Epithelial cell of proximal tubule (primary cell): Measurements from ENCODE around the gene CDKN1B. TPM values are rescaled to one million over a fixed set of nuclear protein-coding genes. Genes with fewer than 3 reads are reported as not detected.
"Not testable (repeated sequence)": the region's sequence is repeated elsewhere in the genome, so short reads cannot be mapped to it uniquely, and the experiment has no call there.

Experiments used
- DNase-seq: peaks from one replicate; pipeline ENCODE4 v3.0.0-alpha.2; 2011; ENCODE audit warnings: low read depth
- H3K4me3 ChIP-seq: 2 replicates; pipeline ENCODE4 v1.5.1; 2011; ENCODE audit warnings: low read depth, mild to moderate bottlenecking, low read length
- total RNA-seq: library from RNA; depleted of rRNA; stranded (reverse); fragments of >200 nt; gene quantifications from 2 replicates; pipeline ENCODE4 v1.2.3, GENCODE V29; 2015
- TF ChIP-seq, protein P1 (sequence below): conservative IDR thresholded peaks from 2 replicates; pipeline ENCODE4 v1.5.1; 2012; ENCODE audit warnings: low read depth, mild to moderate bottlenecking, low read length

CDKN1B gene
- total RNA-seq, 1 donor from 2014 or later, result 14.3 TPM

DNA sequence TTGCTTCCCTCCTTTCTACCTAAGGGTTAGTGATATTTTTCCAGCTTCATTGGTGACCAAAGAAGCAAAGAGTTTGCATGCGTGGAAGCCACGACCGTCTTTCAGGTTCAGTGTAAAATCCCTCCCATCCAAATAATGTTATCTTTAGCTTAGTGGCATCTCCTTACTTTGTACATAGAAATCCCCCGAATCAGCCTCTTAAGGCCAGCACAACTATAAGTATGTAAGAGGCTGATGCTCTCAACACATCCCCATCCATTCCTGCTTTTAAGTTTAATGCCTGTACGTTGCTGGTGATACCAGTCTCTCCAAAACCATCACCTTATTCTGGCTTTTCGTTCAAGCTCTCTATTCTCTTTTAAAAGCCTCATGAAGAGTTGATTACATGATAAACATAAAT, 14.6 kb downstream of the CDKN1B start:
- TF ChIP-seq, protein P1, sequence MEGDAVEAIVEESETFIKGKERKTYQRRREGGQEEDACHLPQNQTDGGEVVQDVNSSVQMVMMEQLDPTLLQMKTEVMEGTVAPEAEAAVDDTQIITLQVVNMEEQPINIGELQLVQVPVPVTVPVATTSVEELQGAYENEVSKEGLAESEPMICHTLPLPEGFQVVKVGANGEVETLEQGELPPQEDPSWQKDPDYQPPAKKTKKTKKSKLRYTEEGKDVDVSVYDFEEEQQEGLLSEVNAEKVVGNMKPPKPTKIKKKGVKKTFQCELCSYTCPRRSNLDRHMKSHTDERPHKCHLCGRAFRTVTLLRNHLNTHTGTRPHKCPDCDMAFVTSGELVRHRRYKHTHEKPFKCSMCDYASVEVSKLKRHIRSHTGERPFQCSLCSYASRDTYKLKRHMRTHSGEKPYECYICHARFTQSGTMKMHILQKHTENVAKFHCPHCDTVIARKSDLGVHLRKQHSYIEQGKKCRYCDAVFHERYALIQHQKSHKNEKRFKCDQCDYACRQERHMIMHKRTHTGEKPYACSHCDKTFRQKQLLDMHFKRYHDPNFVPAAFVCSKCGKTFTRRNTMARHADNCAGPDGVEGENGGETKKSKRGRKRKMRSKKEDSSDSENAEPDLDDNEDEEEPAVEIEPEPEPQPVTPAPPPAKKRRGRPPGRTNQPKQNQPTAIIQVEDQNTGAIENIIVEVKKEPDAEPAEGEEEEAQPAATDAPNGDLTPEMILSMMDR, result no peak
- DNase-seq, result no peak
- H3K4me3 ChIP-seq, result no peak overlapping the region

DNA sequence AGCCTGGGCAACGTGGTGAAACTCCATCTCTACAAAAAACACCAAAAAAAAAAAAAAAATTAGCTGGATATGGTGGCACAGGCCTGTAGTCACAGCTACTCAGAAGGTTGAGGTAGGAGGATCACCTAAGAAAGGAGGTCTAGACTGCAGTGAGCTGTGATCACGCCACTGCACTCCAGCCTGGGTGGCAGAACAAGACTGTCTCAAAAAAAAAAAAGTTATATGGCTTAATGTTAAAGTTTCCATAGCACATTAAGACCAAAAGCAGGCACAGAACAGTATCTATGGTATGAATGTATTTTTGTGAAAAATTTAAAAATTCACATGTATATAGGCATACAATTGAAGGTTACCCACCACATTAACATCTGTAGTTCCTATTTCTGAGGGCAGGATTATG, 15.9 kb downstream of the CDKN1B start:
- no peak overlapping the region for H3K4me3 ChIP-seq
- TF ChIP-seq, protein P1, result no peak
- DNase-seq, result no peak

DNA sequence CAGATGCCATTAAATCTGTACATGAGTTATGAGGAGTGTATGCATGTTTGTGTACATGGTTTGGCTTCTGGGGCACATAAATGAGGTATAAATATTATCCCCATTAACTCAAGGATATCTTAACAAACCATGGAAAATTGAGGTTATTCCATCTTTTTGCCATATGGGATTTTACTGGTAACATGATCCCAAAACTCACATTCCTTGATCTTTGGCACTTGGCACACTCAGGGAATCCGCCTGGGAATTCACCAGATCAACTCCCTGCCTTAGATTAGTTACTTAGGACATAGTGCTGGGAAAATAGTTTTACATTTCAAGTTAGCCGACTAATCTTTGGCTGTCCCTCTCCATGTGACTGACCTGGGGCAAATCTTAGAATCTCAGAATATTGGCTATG, 16.9 kb downstream of the CDKN1B start:
- no peak for DNase-seq
- H3K4me3 ChIP-seq, result no peak overlapping the region
- TF ChIP-seq, protein P1, result no peak

DNA sequence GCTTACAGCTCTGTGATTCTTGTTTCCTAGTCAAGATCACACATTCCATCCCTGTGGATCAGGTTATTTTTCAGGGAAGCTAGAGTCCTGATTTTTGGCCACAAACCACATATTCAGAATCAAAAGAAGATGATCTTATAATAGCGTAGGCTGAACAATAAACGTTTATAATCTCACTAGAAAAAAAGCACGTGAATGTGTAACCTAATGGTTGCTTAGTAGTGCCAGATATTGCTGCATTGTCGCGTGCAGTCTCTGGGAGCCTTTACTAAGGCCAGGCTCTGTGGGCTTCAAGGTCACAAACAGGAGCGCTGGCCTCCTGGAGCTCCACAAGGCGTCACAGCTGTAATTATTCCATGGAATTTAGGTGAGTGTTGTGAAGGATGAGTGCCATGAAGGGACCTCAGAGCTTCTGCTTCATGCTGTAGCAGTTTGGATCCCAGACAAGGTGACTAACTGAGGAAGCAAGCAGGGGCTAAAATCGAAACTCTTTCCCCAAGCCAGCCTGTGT, 17.4 kb downstream of the CDKN1B start:
- TF ChIP-seq, protein P1, result no peak
- no peak overlapping the region for H3K4me3 ChIP-seq
- DNase-seq, result no peak

DNA sequence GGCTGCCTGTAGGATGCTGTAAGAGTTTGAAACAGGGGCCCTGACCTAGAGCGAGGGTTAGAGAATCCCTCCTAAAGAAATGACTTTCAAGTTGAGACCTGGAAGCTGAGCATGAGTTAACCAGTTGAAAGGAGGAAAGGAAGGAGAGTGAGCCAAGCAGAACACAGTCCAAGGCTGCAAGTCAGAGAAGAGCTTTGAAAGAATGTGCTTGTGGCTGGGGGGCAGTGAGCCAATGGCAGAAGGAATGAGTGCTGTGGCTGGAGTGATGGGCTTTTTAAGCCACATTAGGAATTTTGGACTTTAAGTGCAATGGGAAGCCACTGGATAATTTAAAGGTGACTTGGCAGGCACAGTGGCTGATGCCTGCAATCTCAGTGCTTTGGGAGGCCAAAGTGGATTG, 18.1 kb downstream of the CDKN1B start:
- TF ChIP-seq, protein P1, result no peak
- DNase-seq, result no peak
- H3K4me3 ChIP-seq, result no peak overlapping the region

DNA sequence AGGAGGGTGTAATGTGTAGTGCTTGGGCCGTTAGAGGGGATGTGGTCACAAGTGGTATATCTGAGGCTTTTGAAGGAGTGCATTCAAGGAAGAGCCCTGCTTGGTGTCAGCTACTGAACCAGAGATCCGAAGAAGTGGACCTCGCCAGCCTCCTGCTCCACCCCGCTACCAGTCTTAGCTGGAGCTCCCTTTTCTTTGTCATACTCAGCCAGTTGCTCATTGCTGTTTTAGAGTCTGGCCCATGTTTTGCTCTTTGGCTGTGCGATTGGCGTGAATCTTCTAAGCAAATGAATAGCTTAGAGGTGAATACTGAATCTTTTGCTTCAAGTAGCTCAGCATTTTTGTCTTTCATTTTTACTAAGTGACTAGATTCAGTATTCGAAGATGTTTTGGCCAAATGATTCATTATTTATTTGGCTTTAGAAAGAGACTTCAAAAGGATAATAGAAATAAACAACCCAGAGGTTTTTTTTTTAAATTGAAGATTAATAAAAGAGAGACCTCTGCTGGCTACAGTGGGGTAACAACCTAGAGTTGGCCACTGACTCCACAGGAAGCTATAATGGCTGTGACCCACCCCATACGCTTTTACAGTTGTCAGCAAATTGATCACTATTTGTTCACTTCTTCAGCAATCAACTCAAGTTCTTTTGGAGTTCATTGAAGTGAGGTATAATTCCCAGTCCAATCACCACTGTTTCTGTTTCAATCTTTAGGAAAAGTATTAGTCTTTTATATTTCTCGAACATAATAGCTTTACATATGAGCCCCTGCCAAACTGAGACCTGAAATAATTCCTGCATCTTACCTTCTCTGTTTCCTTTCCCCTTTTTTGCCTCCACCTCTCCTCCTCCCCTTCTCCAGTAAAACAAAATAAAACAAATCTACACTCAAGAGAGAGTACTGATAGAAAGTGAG, 19.9 kb downstream of the CDKN1B start:
- no peak for DNase-seq
- TF ChIP-seq, protein P1, result peak; percentile 62
- peak overlapping the region; percentile 4 for H3K4me3 ChIP-seq

DNA sequence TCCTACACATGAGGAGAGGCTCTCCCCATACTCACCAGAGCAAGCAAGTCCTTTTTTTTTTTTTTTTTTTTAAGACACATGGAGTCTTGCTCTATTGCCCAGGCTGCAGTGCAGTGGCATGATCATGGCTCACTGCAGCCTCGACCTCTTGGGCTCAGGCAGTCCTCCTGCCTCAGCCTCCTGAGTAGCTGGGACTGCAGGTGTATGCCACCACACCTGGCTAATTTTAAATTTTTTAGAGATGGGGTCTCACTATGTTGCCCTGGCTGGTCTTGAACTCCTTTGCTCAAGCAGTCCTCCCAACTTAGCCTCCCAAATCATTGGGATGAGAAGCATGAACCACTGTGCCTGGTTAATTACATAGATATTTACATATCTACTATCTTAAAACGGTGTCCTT, 21.0 kb downstream of the CDKN1B start:
- H3K4me3 ChIP-seq, DNase-seq: not testable (repeated sequence)
